ENCODE data around the gene CFAP57. TPM values are rescaled to one million over a fixed set of nuclear protein-coding genes. Genes with fewer than 3 reads are reported as not detected.

The CFAP57 gene
- total and polyA plus RNA-seq, 2 donors (not counting 1 experiment from before 2014, with no cell fraction given): 0.07 to 0.44 TPM

- no peaks in the 10 kb centered on the region for H4K20me1 ChIP-seq (ENCODE audit: control insufficient read depth, insufficient read depth, low read length, poor library complexity, severe bottlenecking)
Measured at GRCh38 chr1:43247256-43247921, 75.3 kb downstream of the CFAP57 start.

More at GRCh38 chr1:43247256-43247921, 75.3 kb downstream of the CFAP57 start:
- CTCF ChIA-PET: no interaction called here
- intact Hi-C loops (cut with micrococcal nuclease): no loop called here
- H3K27ac ChIP-seq (ENCODE audit: low read length in 2 of 2): no peak overlapping the region
- 85% methylated on average over 4 of the region's 6 CpGs for WGBS (ENCODE audit: insufficient coverage)
- H3K4me1 ChIP-seq (ENCODE audit: control insufficient read depth in 2 of 2, insufficient read depth in 2 of 2, low read length in 2 of 2): no peaks in the 10 kb centered on the region
- no peaks in the 10 kb centered on the region for H3K79me2 ChIP-seq (ENCODE audit: control insufficient read depth, insufficient read depth, low read length)
- POLR2A ChIA-PET: no interaction called here
- H3K27me3 ChIP-seq (replicated peaks in 1 of 4; ENCODE audit: control extremely low read depth in 1 of 4, control insufficient read depth in 3 of 4, insufficient read depth in 4 of 4, low read length in 3 of 4): peaks cover 0 to 10% (median 1%) of the 10 kb centered on the region in 4 experiments
- H3K27me3 Mint-ChIP-seq: no peaks in the 10 kb centered on the region
- no peak for DNase-seq
- H3K9me3 ChIP-seq (ENCODE audit: control extremely low read depth in 1 of 3, control insufficient read depth in 2 of 3, insufficient read depth in 1 of 3, low read length in 2 of 3): peaks cover 0 to 8% (median 0%) of the 10 kb centered on the region in 3 donors
- no peak overlapping the region for H3K4me3 Mint-ChIP-seq
- no peaks in the 10 kb centered on the region for H3K36me3 ChIP-seq (replicated peaks in 1 of 2; ENCODE audit: control extremely low read depth in 1 of 2, control insufficient read depth in 1 of 2, extremely low read depth in 1 of 2, insufficient read depth in 2 of 2, low read length in 1 of 2)
- H3K27ac Mint-ChIP-seq: no peak overlapping the region
- no peaks in the 10 kb centered on the region for H3K4me1 Mint-ChIP-seq
- H3K4me3 ChIP-seq (ENCODE audit: control extremely low read depth in 1 of 5, extremely low read depth in 1 of 5, insufficient read depth in 1 of 5, low read depth in 2 of 5, low read length in 4 of 5): no peak overlapping the region
- TF ChIP-seq EZH2 (IDR thresholded peaks at IDR 0.05; ENCODE audit: borderline replicate concordance, insufficient read depth, low read depth, low read length, poor library complexity, severe bottlenecking) (no peak), CTCF (IDR thresholded peaks at IDR 0.05) (no peak)
- no peak for ATAC-seq (ENCODE audit: low read depth)
- no peak overlapping the region for H3K9ac ChIP-seq (ENCODE audit: low read length)
- H2AFZ ChIP-seq (ENCODE audit: insufficient read depth, low read depth, low read length, poor library complexity, severe bottlenecking): no peak overlapping the region
- H3K4me2 ChIP-seq (replicated peaks; ENCODE audit: low read depth, low read length, poor library complexity, severe bottlenecking): no peak overlapping the region
- peaks cover 5% of the 10 kb centered on the region for H3K9me3 Mint-ChIP-seq (ENCODE audit: insufficient read depth)
